ENCODE measurements around the gene ATP8A2.

ATP8A2 gene

GRCh38 chr13:25473864-25474263 is 102.1 kb downstream of the ATP8A2 start:
- TF ChIP-seq CTCF (IDR thresholded peaks at IDR 0.05; ENCODE audit: extremely low read depth, missing control alignments) = no peak
- DNase-seq (ENCODE audit: low spot score) = no peak

GRCh38 chr13:25478186-25478585 is 106.4 kb downstream of the ATP8A2 start:
- TF ChIP-seq CTCF (IDR thresholded peaks at IDR 0.05; ENCODE audit: extremely low read depth, missing control alignments) = no peak
- DNase-seq (ENCODE audit: low spot score) = no peak

GRCh38 chr13:25489238-25489637 is 117.5 kb downstream of the ATP8A2 start:
- TF ChIP-seq CTCF (IDR thresholded peaks at IDR 0.05; ENCODE audit: extremely low read depth, missing control alignments) = no peak
- no peak for DNase-seq (ENCODE audit: low spot score)

- no peak for DNase-seq (ENCODE audit: low spot score)
- no peak for TF ChIP-seq CTCF (IDR thresholded peaks at IDR 0.05; ENCODE audit: extremely low read depth, missing control alignments)
Observed at GRCh38 chr13:25490236-25490635, 118.5 kb downstream of the ATP8A2 start.

- DNase-seq (ENCODE audit: low spot score) = no peak
- no peak for TF ChIP-seq CTCF (IDR thresholded peaks at IDR 0.05; ENCODE audit: extremely low read depth, missing control alignments)
Observed at GRCh38 chr13:25493931-25494640, 122.3 kb downstream of the ATP8A2 start.

- no peak for DNase-seq (ENCODE audit: low spot score)
Observed at GRCh38 chr13:25494698-25495411, 123.1 kb downstream of the ATP8A2 start.

More at GRCh38 chr13:25494698-25495411, 123.1 kb downstream of the ATP8A2 start:
- TF ChIP-seq CTCF (IDR thresholded peaks at IDR 0.05; ENCODE audit: extremely low read depth, missing control alignments) = no peak
